Globus pallidus (tissue), 1 donor: ENCODE data around the gene ETV6.

Source experiments
- DNase-seq: peaks from one replicate; pipeline ENCODE4 v3.0.0-alpha.2; 2015; ENCODE audit warnings: low spot score

ETV6 gene

DNA sequence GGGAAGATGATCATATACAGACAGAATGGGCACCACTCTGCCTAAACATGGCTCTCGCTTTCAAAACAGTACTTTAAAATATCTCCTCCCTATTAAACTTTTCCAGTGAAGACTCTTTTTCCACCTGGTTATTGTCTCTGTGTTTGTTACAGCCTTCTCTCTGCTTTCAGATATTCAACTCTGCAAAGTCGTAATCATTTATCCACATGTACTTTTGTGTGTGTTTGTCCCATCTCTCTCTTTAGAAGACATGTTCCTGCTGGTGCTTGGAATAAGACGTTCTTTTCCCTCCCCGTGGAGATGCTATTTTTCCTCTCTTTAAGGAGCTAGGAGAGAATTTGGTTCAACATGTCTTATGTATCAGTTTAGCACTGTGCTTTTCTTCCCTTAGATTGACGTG, 45.1 kb downstream of the ETV6 start:
- DNase-seq, result no peak

GRCh38 chr12:11695321-11695720, 45.8 kb downstream of the ETV6 start:
- DNase-seq, result no peak

GRCh38 chr12:11696084-11696483, 46.6 kb downstream of the ETV6 start:
- DNase-seq, result no peak

DNA sequence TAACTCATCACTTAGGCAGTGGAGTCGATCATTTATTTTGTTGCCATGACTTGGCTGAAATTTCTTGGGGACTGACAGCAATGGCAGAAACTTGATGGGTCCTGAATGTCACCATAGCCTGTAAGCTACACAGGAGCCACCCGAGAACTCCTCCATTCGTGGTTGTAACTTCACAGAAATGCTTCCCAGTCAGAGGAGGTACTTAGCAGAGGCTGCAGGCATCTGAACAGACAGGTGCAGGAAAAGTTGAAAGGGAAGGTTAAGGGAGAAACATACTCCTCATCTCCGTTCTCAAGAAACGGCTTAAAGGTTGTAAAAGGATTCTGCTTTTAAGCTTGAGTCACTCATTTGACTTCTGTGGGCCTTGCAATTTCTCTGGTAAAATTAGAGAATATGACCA, 47.7 kb downstream of the ETV6 start:
- DNase-seq, result no peak

- no peak for DNase-seq
Observed at GRCh38 chr12:11697670-11698387, 48.4 kb downstream of the ETV6 start.

DNA sequence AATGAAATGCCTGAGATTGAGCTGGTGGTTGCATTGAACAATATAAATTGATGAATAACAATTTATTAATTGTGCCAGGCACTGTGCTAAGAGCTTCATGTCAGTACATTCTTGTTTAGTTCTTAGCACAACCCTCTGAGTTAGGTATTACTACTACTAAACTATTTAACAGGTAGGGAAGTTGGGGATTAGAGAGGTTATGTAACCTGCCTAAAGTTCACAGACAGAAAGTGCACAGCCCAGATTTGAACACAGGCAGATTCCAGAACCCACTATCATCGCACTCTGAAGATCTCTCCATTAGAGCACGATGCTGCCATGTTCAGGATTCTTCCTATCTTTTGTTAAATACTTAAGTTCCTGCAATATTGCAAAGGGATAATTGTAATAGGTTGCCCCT, 49.3 kb downstream of the ETV6 start:
- DNase-seq, result no peak

DNA sequence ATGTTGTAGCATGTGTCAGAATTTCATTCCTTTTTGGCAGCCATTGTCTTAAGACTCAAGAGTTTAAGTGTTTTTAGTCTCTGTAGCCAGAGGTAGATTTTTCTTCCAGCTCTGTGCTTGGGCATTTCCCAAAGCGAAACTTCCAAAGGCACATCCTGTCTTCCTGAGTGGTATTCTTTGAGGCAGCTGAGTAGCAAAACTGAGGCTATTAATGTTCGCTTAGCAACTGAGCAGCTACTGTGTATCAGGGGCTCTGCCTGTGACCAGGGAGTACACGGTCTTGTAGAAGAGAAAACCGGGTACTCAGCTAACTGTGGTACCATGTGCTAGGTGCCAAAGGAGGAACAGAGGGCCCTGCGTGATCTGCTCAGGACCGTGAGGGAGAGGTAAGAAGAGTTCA, 52.0 kb downstream of the ETV6 start:
- no peak for DNase-seq

DNA sequence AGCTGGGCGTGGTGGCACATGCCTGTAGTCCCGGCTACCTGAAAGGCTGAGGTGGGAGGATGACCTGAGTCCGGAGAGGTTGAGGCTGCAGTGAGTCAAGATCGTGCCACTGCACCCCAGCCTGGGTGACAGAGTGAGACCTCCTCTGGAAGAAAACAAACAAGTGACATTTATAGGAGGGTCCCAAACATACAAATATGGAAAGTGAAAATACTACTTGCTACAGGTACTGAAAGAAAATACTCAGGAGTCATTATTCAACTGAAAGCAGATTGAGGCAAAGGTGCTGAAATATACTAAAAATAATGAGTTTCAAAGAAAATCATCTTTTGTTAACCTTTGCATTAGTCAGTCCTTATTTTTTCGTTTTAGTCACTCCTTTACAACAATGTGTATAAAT, 53.5 kb downstream of the ETV6 start:
- no peak for DNase-seq

DNA sequence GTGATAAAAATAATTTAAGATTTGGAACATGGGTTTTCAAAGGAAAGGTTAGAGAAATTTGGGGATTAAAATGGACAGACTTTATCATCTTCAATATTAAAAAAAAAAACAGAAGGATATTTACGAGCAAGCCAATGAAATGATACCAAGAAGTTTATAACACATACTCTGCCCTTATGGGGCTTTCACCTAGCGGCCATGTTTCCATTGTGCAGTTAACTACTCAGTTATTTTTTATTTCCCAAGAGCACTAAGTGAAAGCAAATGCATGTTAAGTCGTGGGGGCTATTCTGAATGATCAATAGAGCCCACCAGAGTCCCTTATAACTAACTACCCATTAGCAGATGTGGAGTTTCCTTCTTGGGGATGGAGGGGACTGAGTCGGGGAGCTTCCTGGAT, 53.9 kb downstream of the ETV6 start:
- DNase-seq, result no peak

- no peak for DNase-seq
Observed at GRCh38 chr12:11704089-11704488, 54.6 kb downstream of the ETV6 start.

DNA sequence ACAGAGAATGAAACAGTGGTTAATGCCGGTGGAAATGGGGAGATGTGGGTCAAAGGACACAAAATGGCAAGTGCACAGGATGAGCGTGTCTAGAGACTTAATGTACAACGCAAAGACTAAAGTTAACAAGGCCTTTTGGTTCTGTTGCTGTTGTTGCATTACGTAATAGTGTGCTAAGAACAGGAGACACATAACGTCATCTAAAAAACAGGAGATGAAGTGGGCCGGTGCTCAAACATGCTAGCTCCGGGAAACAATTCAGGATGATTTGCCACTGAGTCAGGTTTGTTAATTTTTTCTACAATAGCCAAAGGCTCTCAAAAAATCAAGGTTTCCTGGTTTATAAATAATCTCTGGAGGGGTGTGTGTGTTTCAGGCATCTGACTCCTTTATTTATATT, 55.5 kb downstream of the ETV6 start:
- no peak for DNase-seq

GRCh38 chr12:11706509-11707379, 57.3 kb downstream of the ETV6 start:
- no peak for DNase-seq

GRCh38 chr12:11707535-11707934, 58.1 kb downstream of the ETV6 start:
- DNase-seq, result no peak

GRCh38 chr12:11709513-11709912, 60.0 kb downstream of the ETV6 start:
- DNase-seq, result no peak

DNA sequence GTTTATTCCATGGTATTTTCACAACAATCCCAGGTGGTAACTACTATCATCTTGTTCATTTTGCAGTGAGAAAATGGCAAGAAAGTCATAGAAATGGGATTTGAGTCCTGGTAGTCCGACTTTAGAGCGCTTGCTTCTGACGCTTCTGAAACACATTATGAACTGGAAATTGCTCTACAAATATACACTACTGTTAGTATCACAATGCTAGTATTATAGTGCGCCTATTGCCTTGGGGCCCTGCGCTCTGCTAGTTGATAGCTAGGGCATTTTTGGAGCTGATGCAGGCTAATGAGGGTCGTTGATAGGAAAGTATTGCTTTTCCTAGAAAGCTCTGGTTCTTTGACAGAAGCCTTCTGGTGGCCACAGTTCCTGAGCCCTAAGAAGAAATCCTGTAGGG, 61.0 kb downstream of the ETV6 start:
- DNase-seq, result no peak

GRCh38 chr12:11710906-11711305, 61.4 kb downstream of the ETV6 start:
- no peak for DNase-seq

DNA sequence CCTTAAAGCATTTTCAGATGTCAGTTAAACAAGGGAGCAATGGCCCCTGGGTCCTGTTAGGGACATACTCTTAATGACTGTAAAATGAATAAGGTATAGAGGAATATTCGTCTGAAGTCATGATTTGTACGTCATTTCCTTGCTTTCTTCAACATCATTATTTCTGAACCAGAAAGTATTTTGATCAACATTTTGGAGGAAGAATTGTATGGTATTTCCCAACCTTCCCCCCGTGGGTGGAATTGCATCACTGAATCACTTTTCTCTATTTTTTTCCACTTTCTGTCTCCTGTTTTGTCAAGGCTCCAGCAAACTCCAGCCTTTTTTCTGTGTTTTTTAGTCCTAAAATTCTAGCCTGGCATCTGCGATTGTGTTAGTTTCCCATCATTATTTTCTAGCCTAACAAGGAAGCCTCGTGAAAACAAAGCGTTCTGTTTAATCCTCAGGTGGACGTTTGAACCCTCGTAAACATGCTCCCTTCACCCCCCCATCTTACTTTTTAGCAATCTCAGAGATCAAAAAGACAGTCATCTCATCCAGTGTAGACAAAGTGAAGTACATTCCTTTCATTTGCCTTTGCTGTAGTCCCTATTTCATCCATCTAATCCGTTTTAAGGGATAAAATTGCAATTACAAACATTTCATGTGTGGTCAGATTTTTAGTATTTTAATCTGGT, 62.3 kb downstream of the ETV6 start:
- DNase-seq, result no peak

GRCh38 chr12:11712491-11712890, 63.0 kb downstream of the ETV6 start:
- no peak for DNase-seq

DNA sequence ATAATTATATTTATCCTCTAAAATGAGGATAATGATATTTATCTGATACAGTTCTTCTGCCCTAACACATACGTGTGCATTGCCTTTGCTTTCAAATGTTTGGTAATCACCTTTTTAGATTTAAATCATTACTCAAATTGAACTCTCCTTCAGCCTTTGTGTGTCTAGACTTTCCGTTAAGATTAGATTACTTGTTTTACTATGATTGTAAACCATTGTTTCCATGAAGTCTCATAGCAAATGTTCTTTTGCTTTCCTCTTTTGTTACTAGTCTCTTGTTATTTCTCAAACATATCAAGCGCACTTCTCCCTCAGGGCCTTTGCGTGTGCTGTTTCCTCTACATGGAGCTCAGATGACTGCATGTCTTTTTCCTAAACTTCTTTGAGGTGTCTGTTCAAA, 63.7 kb downstream of the ETV6 start:
- no peak for DNase-seq

- DNase-seq, result no peak
Observed at GRCh38 chr12:11714626-11715025, 65.2 kb downstream of the ETV6 start.

GRCh38 chr12:11715621-11716020, 66.1 kb downstream of the ETV6 start:
- DNase-seq, result no peak

DNA sequence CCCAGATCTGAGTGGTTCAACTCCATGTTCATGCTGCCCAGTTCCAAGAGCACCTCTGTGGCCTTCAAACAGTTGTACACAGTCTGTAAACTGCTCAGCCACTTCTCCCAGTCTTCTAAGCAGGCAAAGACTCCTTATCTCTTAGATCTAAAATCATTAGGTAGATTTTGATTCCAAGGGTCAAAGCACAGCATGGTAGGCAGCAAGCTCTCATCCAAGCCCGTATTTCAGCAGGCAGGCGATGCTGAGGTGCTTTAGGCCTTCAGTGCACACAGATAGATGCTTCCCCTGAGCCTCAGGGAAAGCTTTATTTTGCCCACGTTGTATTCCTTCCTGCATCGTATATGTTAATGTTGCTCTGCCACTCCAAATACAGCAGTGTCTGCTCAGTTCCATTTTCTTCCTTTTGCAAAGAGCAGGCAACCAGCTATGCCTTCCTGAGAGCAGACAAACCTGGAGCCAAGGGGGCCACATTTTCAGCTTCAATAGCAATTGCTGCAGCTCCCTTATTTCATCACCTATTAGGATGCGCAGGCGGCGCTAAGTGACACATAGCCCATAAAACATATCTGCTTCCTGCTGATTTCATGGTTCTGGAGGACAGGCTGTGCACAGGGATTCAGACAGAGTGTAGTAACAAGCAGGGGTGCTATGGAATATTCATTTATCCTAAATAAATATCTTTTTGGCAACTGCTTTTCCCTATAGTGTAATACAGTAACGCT, 67.5 kb downstream of the ETV6 start:
- no peak for DNase-seq
